PC-3 (cell line): ENCODE measurements around the gene TRIM47.
A peak's percentile ranks its signal among the peaks of the same experiment; 100 is the strongest.

Source experiments
- CTCF ChIP-seq: fragments of 300-600 bp; sonication (generic); conservative IDR thresholded peaks from 2 replicates; pipeline ENCODE4 v1.5.1; 2017; ENCODE audit warnings: antibody characterized with exemption, low read depth, mild to moderate bottlenecking, low read length
- EZH2 ChIP-seq: fragments of 300-600 bp; sonication (generic); IDR thresholded peaks from one replicate; pipeline ENCODE4 v1.6.1; 2017; ENCODE audit warnings: antibody characterized with exemption, mild to moderate bottlenecking, low read length; ENCODE audit not compliant: unreplicated experiment
- EZH2phosphoT487 ChIP-seq: fragments of 300-600 bp; sonication (generic); IDR thresholded peaks from 2 replicates; pipeline ENCODE4 v1.6.1; 2018; ENCODE audit warnings: mild to moderate bottlenecking, antibody characterized with exemption, low read length, borderline replicate concordance

- TF ChIP-seq CTCF (peak; percentile 50; the same call in 1 of the 2 replicates), EZH2 (no peak), EZH2phosphoT487 (no peak)
These were observed 49.0 kb upstream of the TRIM47 start for GRCh38 chr17:75927286-75927922.
